ENCODE measurements around the gene NEU4.
"Not testable (repeated sequence)": the region's sequence is repeated elsewhere in the genome, so short reads cannot be mapped to it uniquely, and the experiment has no call there.

The NEU4 gene

DNA sequence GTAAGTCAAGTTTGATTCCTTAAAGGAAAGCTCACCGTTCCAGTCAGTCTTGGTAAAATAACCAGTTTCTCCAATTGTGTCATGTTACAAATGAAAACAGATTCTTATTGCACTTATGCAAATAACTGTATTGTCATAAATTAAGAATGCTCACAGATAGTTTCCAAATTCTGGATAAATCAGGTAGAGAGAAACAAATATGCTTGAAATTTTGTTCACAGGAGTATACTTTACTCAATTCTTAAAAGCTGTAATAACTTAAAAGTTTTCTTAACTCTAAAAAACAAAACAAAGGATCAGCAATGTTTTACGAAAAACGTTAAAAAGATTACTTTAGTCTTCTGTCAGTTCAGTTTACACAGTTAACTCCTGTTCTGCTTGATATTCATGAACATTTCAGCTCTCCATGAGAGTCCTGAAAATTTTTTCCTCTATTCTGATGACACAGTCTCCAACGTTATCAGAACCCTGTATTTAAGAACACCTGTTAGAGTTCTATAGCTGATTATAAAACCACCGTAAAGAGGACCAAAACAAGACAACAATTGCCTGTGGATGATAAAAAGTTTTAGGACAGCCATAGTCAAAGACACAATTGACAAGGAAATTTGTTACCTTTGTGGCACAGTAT is 27.9 kb upstream of the NEU4 start:
- Histone ChIP-seq H3K9me3 (ENCODE audit: low read length) (no peaks in the 10 kb centered on the region), H3K4me3 (ENCODE audit: low read length) (no peak overlapping the region), H2AFZ (ENCODE audit: low read depth, low read length) (no peak overlapping the region), H3K36me3 (ENCODE audit: insufficient read depth, low read length) (no peaks in the 10 kb centered on the region), H3K27me3 (ENCODE audit: insufficient read depth, low read length) (no peaks in the 10 kb centered on the region), H3K4me1 (ENCODE audit: insufficient read depth, low read length) (no peaks in the 10 kb centered on the region)

- H3K9me3 ChIP-seq (ENCODE audit: low read length); H2AFZ ChIP-seq (ENCODE audit: low read depth, low read length); H3K27me3 ChIP-seq (ENCODE audit: insufficient read depth, low read length); H3K4me1 ChIP-seq (ENCODE audit: insufficient read depth, low read length); H3K36me3 ChIP-seq (ENCODE audit: insufficient read depth, low read length); H3K4me3 ChIP-seq (ENCODE audit: low read length): not testable (repeated sequence)
These were observed 26.9 kb upstream of the NEU4 start for GRCh38 chr2:241782053-241782452.

DNA sequence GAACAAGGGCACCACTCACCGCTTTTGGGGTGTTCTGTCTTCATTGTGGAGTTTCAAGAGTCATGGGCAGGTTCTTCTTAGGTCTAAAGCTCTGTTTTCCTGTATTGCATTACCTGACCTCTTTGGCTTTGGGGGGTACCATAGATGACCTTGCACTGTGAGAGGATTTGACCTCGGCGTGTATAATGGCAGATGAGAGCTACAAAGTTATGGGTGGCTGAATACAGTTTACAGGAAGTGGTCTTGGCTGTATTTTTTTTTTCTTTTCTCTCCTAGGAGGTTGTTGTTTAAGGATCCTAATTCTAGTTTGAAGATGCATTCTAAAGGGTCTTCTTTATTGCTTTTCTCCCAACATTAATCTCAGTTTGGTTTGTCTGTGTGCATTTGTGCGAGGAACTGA is 20.9 kb upstream of the NEU4 start:
- no peaks in the 10 kb centered on the region for H3K9me3 ChIP-seq (ENCODE audit: low read length)
- H3K4me1 ChIP-seq (ENCODE audit: insufficient read depth, low read length) = no peaks in the 10 kb centered on the region
- no peak overlapping the region for H2AFZ ChIP-seq (ENCODE audit: low read depth, low read length)
- no peaks in the 10 kb centered on the region for H3K36me3 ChIP-seq (ENCODE audit: insufficient read depth, low read length)
- H3K4me3 ChIP-seq (ENCODE audit: low read length) = no peak overlapping the region
- no peaks in the 10 kb centered on the region for H3K27me3 ChIP-seq (ENCODE audit: insufficient read depth, low read length)

GRCh38 chr2:241788572-241788971 is 20.4 kb upstream of the NEU4 start:
- no peak overlapping the region for H3K4me3 ChIP-seq (ENCODE audit: low read length)
- no peaks in the 10 kb centered on the region for H3K9me3 ChIP-seq (ENCODE audit: low read length)
- no peaks in the 10 kb centered on the region for H3K36me3 ChIP-seq (ENCODE audit: insufficient read depth, low read length)
- H3K4me1 ChIP-seq (ENCODE audit: insufficient read depth, low read length) = no peaks in the 10 kb centered on the region
- H2AFZ ChIP-seq (ENCODE audit: low read depth, low read length) = no peak overlapping the region
- no peaks in the 10 kb centered on the region for H3K27me3 ChIP-seq (ENCODE audit: insufficient read depth, low read length)

DNA sequence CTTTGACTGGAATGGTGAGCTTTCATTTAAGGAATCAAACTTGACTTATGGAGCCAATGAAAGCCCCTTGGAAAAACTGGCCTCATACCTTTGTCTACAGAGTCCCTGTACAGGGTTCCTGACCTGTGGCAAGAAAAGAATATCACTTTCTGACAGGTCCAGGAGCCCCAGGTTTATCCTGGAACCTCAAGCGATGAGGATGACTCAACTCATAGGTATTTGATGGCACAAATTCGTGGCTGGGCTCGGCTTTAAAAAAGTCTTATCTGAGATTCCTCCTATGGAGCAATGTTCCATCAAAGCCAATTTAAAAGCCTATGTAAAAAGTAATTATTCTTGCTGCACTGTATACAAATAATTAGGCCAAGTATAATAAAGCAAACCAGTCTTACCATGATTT is 17.6 kb upstream of the NEU4 start:
- not testable (repeated sequence) for H3K4me1 ChIP-seq (ENCODE audit: insufficient read depth, low read length); H3K27me3 ChIP-seq (ENCODE audit: insufficient read depth, low read length); H3K9me3 ChIP-seq (ENCODE audit: low read length); H3K36me3 ChIP-seq (ENCODE audit: insufficient read depth, low read length); H3K4me3 ChIP-seq (ENCODE audit: low read length); H2AFZ ChIP-seq (ENCODE audit: low read depth, low read length)

DNA sequence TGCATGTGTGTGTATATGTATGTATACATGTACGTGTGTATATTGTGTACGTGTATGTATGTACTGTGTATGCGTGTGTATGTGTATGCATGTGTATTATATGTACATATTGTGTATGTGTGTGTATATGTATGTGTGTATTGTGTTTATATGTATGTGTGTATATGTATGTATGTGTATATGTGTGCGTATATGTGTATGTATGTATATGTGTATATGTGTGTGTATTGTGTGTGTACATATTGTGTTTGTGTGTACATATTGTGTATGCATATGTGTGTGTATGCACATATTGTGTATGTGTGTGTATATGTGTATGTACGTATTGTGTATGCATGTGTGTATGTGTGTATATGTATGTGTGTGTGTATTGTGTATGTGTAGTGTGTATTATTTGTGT is 15.6 kb upstream of the NEU4 start:
- Histone ChIP-seq H3K36me3 (ENCODE audit: insufficient read depth, low read length) (no peaks in the 10 kb centered on the region), H3K4me1 (ENCODE audit: insufficient read depth, low read length) (no peaks in the 10 kb centered on the region), H3K27me3 (ENCODE audit: insufficient read depth, low read length) (no peaks in the 10 kb centered on the region), H2AFZ (ENCODE audit: low read depth, low read length) (no peak overlapping the region), H3K9me3 (ENCODE audit: low read length) (no peaks in the 10 kb centered on the region), H3K4me3 (ENCODE audit: low read length) (no peak overlapping the region)

DNA sequence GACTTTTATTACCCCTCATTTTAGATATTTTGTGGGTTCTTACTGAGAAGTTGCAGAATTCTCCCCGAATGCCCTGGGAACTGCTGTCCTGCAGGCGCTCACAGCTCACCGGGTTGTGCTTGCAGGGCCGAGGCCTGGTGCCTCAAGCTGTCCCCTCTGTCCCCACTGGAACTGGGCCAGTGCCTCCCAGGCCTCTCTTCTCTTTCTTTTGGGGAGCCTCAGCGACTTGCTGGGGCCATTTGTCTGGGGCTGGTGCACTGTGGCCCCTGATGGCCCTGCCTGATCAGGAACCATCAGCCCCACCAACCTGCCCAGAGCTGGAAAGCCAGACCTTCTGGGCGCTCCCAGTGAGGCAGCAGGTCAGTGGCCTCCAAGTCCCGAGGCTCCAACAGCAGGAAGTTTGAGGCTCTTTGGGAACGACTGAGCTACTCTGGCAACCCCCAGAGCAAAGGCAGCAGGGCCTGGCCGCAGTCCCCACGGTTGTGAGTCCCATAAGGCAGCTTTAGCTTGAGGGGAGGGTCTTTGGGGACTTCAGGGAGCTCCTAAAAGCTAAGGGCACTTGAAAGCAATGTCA is 14.7 kb upstream of the NEU4 start:
- H3K27me3 ChIP-seq (ENCODE audit: insufficient read depth, low read length) = no peaks in the 10 kb centered on the region
- no peak overlapping the region for H3K4me3 ChIP-seq (ENCODE audit: low read length)
- H3K9me3 ChIP-seq (ENCODE audit: low read length) = no peaks in the 10 kb centered on the region
- H3K4me1 ChIP-seq (ENCODE audit: insufficient read depth, low read length) = no peaks in the 10 kb centered on the region
- no peaks in the 10 kb centered on the region for H3K36me3 ChIP-seq (ENCODE audit: insufficient read depth, low read length)
- no peak overlapping the region for H2AFZ ChIP-seq (ENCODE audit: low read depth, low read length)

GRCh38 chr2:241795021-241795999 is 13.7 kb upstream of the NEU4 start:
- Histone ChIP-seq H2AFZ (ENCODE audit: low read depth, low read length) (no peak overlapping the region), H3K27me3 (ENCODE audit: insufficient read depth, low read length) (no peaks in the 10 kb centered on the region), H3K4me1 (ENCODE audit: insufficient read depth, low read length) (no peaks in the 10 kb centered on the region), H3K36me3 (ENCODE audit: insufficient read depth, low read length) (no peaks in the 10 kb centered on the region), H3K4me3 (ENCODE audit: low read length) (no peak overlapping the region), H3K9me3 (ENCODE audit: low read length) (no peaks in the 10 kb centered on the region)

GRCh38 chr2:241796209-241796608 is 12.8 kb upstream of the NEU4 start:
- no peaks in the 10 kb centered on the region for H3K4me1 ChIP-seq (ENCODE audit: insufficient read depth, low read length)
- H2AFZ ChIP-seq (ENCODE audit: low read depth, low read length) = no peak overlapping the region
- H3K4me3 ChIP-seq (ENCODE audit: low read length) = no peak overlapping the region
- H3K36me3 ChIP-seq (ENCODE audit: insufficient read depth, low read length) = no peaks in the 10 kb centered on the region
- H3K9me3 ChIP-seq (ENCODE audit: low read length) = no peaks in the 10 kb centered on the region
- no peaks in the 10 kb centered on the region for H3K27me3 ChIP-seq (ENCODE audit: insufficient read depth, low read length)

DNA sequence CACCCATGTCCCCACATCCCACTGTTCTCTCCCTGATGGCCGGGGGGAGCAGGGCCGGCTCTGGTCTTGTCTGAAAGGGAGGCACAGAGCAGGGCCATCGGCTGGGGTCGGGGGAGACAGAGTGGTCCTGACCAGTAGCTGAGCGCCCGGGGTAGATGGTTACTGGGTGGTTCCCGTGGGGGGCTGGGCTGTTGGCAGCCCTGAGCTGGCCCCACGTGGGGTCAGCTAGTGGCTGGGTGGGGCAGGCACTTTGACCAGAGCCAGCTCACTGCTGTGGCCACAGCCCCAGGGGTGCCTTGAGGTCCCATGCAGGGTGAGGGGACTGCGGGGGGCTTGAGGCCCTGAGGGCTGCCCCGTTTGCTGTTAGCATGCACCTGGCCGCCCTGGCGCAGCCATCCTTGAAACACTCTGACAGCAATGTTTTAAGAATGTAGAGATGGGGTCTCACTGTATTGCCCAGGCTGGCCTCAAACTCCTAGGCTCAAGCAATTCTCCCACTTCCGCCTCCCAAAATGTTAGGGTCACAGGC is 12.3 kb upstream of the NEU4 start:
- Histone ChIP-seq H3K4me3 (ENCODE audit: low read length) (no peak overlapping the region), H3K4me1 (ENCODE audit: insufficient read depth, low read length) (no peaks in the 10 kb centered on the region), H2AFZ (ENCODE audit: low read depth, low read length) (no peak overlapping the region), H3K36me3 (ENCODE audit: insufficient read depth, low read length) (no peaks in the 10 kb centered on the region), H3K9me3 (ENCODE audit: low read length) (no peaks in the 10 kb centered on the region), H3K27me3 (ENCODE audit: insufficient read depth, low read length) (no peaks in the 10 kb centered on the region)

- Histone ChIP-seq H3K27me3 (ENCODE audit: insufficient read depth, low read length) (no peaks in the 10 kb centered on the region), H3K4me3 (ENCODE audit: low read length) (no peak overlapping the region), H2AFZ (ENCODE audit: low read depth, low read length) (no peak overlapping the region), H3K4me1 (ENCODE audit: insufficient read depth, low read length) (no peaks in the 10 kb centered on the region), H3K9me3 (ENCODE audit: low read length) (no peaks in the 10 kb centered on the region), H3K36me3 (ENCODE audit: insufficient read depth, low read length) (no peaks in the 10 kb centered on the region)
These were observed 11.4 kb upstream of the NEU4 start for GRCh38 chr2:241797441-241798080.

GRCh38 chr2:241798081-241798630 is 10.8 kb upstream of the NEU4 start:
- H3K27me3 ChIP-seq (ENCODE audit: insufficient read depth, low read length) = no peaks in the 10 kb centered on the region
- H3K4me1 ChIP-seq (ENCODE audit: insufficient read depth, low read length) = no peaks in the 10 kb centered on the region
- H3K4me3 ChIP-seq (ENCODE audit: low read length) = no peak overlapping the region
- no peaks in the 10 kb centered on the region for H3K36me3 ChIP-seq (ENCODE audit: insufficient read depth, low read length)
- H2AFZ ChIP-seq (ENCODE audit: low read depth, low read length) = no peak overlapping the region
- peaks cover 3% of the 10 kb centered on the region for H3K9me3 ChIP-seq (ENCODE audit: low read length)

Data from neuron (in vitro differentiated cells).